ENCODE results near the gene KRT82.

- TF ChIP-seq CTCF (IDR thresholded peaks at IDR 0.05) (no peak), POLR2A (IDR thresholded peaks at IDR 0.05) (no peak)
Measured at GRCh38 chr12:52436828-52437474, 30.8 kb upstream of the KRT82 start.
